Heart left ventricle (tissue), 13 donors: ENCODE data around the gene ANAPC2.

Source experiments
- CTCF ChIP-seq, 12 donors: fragments of 200-600 bp; sonication (generic) in 4 of 12; IDR thresholded peaks; one replicate each; pipeline versions ENCODE4 v1.5.0 to v1.8.0; 2018 to 2022; ENCODE audit warnings: antibody characterized with exemption in 12 of 12, mild to moderate bottlenecking in 5 of 12
- POLR2A ChIP-seq, 2 donors: fragments of 450-650 bp; IDR thresholded peaks; one replicate each; pipeline ENCODE4 v1.6.1; 2017; ENCODE audit warnings: antibody characterized with exemption in 2 of 2, mild to moderate bottlenecking in 2 of 2, moderate library complexity in 2 of 2
- donor health status: ischemic (EF 13 %, LVEDD 7.1; RV severe dilation, severe dysfunction).
- donor health status: DM: no; HTN: yes; CAD: no.
- donor health status: DM: no; HTN: no; CAD: no.
- donor health status: ischemic (EF 25% LVEDD 6.9; RV normal size, moderate dysfunction).
- donor health status: ischemic (EF 25% LVEDD 5.7; RV mildly dilated, moderate dysfunction).
- donor health status: ischemic (EF 35%, LVEDD 5.7; RV mildly dilated, moderate dysfunction).
- donor health status: nonischemic (EF 11% LVEDD 7.7; RV severe dilation, severe dysfunction).
- donor health status: DM: yes; HTN: yes; CAD: no.
- donor health status: PGD.
- donor health status: ischemic (EF 29% LVEDD 5.4; RV normal size, mild dysfunction).
- donor health status: nonischemic (EF 23%, LVEDD 6.1; RV moderate dilation, normal function).

- TF ChIP-seq CTCF (IDR thresholded peaks at IDR 0.05), result peak; percentile 91 to 100 (median 98)
- peak in 1 of 2 donors; percentile 18 for TF ChIP-seq POLR2A (IDR thresholded peaks at IDR 0.05)
These were observed 48.0 kb upstream of the ANAPC2 start for GRCh38 chr9:137236238-137236935.
